GM18502 (cell line): ENCODE results near the gene KLHDC4.
"Not testable (repeated sequence)": the region's sequence is repeated elsewhere in the genome, so short reads cannot be mapped to it uniquely, and the experiment has no call there.

Experiments used
- ATAC-seq: cut with Tn5 transposase; IDR thresholded peaks from one replicate; pipeline ENCODE4 v1.9.1; 2021; ENCODE audit warnings: mild to moderate bottlenecking; ENCODE audit not compliant: unreplicated experiment, poor library complexity

The KLHDC4 gene

DNA sequence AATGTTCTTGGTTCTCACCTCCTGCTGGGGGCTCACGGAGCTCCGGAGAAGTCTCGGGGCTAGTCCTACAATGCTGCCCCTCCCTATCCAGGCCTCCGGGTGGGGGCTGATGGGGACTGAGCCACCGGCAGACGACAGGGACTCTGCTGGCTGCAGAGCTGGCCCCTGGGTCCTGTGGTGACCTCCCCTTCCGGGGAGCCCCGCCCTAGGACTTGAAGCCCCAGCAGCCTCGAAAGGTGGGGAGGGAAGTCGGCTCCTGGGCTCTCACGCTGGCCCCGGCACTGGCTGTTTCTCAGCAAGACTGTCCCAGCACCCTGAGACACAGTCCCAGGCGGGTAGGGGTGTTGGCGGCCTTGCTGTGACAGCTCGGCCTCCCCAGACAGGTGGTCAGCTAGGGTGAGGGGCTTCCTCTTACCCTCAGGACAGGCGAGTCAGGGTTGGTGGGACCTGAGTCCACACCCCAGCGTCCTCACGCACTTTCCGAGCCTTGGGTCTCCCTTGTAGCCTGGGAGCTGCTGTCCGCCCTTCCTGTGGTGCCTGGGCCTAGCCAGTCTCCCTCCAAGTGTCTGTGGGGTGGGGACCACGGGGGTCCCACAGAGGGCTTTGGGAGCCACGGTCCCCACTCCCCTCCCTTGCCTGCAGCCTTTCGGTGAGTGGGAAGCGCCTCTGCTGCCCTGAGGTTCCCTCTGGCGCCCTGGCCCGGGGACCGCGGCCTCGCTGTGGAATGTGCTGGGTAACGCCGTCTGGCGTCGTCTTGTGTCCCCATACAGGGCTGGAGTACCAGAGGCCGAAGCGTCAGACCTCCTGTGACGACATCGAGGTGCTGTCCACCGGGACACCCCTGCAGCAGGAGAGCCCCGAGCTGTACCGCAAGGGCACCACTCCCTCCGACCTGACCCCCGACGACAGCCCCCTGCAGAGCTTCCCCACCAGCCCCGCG is 76.6 kb downstream of the KLHDC4 start:
- ATAC-seq, result no peak

DNA sequence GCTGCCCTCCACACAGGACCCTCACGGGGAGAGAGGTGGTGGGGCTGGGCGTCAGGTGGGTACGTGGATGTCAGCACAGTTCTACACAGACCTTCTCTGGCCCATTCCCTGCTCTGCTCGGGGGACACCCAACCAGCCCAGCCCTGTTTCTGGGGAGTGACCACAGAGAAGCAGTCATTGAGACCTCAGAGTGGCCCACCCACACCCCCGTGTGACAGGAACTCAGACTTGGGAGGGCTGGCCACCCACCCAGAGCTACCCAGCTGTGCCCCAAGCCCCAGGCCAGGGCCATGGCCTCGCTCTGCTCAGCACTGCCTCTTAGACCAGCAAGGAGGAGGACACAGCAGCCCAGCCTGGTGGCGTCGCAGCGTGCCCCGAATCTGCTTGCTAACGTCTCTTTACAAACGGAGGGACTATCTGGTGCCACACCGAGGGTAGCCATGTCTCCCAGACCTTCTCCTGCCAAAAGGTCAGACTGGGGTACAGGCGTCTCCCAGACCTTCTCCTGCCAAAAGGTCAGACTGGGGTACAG is 77.7 kb downstream of the KLHDC4 start:
- no peak for ATAC-seq

- ATAC-seq, result no peak
Measured at GRCh38 chr16:87687126-87687910, 78.5 kb downstream of the KLHDC4 start.

- no peak for ATAC-seq
Measured at GRCh38 chr16:87686697-87687096, 79.1 kb downstream of the KLHDC4 start.

GRCh38 chr16:87685766-87686165 is 80.0 kb downstream of the KLHDC4 start:
- no peak for ATAC-seq

- ATAC-seq, result no peak
Measured at GRCh38 chr16:87685405-87685755, 80.4 kb downstream of the KLHDC4 start.

GRCh38 chr16:87684711-87685404 is 80.9 kb downstream of the KLHDC4 start:
- no peak for ATAC-seq

DNA sequence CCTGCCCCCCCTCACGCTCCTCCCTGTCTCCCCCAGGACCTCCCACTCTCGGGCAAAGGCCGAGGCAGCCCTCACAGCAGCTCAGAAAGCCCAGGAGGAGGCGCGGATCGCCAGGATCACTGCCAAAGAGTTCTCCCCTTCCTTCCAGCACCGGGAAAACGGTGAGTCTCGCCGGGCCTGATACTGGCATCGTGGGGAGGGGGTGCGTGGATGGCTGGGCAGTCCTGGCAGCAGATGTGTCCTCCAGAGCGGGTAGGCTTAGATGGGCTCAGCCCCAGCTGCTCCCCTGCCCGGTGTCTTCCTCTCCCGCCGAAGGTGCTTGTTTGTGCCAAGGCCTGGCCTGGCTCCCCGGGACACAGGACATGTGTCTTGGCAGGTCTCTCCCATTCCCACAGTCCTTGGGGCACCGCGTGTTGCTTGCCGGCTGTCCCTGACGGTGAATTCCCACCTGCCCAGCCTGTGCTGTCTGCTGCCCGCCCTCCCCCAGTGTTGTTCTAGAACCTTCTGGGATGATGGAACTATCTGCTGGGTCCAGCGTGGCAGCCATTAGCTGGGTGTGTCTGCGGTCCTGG is 81.6 kb downstream of the KLHDC4 start:
- ATAC-seq, result no peak

DNA sequence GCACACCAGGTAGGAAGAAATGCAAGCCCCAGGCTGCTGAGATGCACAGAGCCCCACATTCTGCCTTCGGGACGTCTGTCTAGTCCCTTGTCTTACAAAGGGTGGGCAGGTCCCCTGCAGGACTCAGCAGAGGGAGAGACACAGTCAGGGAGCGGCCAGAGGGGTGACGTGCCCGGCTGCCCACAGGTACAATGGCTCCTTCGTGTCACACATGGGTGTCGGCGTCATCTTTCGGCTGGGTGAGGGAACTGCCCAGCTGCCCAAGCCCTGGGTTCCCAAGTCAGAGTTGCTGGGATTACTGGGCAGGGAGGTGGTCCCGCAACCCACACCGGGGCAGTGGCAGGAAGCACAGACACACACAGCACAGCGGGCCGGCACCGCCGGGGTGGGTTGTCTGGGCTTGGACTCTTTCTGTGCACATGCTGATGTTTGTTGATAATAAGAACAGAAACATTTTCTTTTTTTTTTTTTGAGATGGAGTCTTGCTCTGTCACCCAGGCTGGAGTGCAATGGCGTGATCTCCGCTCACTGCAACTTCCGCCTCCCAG is 82.9 kb downstream of the KLHDC4 start:
- no peak for ATAC-seq

DNA sequence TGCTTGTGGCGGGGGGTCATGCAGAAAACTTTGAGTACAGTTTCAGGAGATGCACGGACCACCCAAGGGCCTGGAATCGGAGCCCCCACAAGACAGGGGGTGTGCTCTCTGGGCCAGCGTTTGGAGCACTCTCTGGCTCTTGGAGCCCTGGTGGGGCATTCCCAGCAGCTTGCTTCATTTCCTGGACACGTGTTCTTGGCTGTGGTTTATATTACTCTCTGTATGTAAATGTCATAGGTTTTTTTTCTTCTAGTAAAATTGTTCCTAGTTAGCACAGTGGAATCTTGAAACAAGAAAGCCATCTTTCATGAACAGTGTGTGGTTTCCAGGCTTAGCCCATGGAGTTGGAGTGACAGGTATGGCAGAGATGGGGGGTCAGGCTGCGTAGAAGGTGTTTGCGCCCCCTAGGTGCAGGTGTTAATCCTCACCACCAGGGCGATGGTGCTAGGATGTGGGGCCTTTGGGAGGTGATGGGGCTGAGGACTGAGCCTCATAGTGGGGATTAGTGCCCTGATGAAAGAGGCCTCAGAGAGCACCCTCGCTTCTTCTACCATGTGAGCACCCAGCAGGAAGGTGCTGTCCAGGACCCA is 83.7 kb downstream of the KLHDC4 start:
- no peak for ATAC-seq

DNA sequence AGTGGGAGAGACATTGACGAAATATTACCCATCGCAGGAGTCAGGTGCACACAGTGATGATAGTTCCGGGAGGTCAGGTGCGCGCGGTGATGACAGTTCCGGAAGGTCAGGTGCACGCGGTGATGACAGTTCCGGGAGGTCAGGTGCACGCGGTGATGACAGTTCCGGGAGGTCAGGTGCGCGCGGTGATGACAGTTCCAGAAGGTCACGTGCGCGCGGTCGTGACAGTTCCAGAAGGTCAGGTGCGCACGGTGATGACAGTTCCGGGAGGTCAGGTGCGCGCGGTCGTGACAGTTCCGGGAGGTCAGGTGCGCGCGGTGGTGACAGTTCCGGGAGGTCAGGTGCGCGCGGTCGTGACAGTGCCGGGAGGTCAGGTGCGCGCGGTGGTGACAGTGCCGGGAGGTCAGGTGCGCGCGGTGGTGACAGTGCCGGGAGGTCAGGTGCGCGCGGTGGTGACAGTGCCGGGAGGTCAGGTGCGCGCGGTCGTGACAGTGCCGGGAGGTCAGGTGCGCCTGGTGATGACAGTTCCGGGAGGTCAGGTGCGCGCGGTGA is 84.7 kb downstream of the KLHDC4 start:
- not testable (repeated sequence) for ATAC-seq

- no peak for ATAC-seq
Measured at GRCh38 chr16:87680272-87680644, 85.5 kb downstream of the KLHDC4 start.

DNA sequence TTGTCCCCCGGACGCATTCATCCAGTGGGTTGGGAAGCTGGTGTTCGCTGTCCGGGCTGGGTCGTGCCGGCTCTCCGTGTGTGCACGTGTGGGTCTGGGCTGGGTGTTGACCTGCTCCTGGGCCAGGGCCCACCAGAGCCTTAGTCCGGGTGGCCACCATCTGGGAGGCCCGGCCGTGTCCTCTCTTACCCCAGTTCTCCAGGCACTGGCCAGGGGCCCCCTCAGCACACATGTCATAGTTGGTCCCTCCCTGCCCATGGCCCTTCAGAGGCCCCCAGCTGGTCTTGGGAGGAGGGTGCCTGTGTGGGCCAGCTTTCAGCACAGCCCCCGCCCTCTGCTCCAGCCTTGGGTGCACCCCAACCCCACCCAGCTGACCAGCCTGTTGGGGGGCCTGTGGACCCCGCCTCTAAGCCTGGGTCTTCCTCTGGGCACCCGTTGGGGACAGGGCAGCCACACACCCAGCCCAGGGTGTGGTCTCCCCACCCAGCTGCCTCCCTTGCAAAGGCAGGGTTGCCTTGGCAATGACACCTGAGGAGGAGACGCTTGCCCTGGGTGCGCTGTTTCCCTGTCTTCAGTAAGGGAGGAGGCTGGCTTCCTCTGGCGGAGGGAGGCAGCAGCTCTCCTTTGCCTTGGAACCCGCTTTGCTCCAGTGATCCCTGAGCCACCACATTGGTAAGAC is 86.1 kb downstream of the KLHDC4 start:
- no peak for ATAC-seq

DNA sequence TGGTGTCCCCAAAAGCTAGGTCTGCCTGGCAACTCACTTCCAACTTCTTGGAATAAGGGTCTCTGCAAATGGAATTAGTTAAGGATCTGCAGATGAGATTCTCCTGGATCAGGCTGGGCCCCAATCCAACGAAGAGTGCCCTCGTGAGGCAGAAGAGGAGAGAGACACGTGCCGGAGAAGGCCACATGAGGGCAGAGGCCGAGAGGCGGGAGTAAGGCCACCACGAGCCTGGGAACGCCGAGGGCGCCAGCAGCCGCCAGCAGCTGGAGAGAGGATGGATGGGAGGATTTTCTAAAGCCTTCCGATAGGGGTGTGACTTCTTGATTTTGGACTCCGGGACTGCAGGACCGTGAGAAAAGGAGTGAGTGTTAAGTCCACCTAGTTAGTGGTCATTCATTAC is 87.2 kb downstream of the KLHDC4 start:
- ATAC-seq, result no peak

GRCh38 chr16:87677830-87678229 is 88.0 kb downstream of the KLHDC4 start:
- no peak for ATAC-seq

- ATAC-seq, result no peak
Measured at GRCh38 chr16:87675111-87675719, 90.6 kb downstream of the KLHDC4 start.

DNA sequence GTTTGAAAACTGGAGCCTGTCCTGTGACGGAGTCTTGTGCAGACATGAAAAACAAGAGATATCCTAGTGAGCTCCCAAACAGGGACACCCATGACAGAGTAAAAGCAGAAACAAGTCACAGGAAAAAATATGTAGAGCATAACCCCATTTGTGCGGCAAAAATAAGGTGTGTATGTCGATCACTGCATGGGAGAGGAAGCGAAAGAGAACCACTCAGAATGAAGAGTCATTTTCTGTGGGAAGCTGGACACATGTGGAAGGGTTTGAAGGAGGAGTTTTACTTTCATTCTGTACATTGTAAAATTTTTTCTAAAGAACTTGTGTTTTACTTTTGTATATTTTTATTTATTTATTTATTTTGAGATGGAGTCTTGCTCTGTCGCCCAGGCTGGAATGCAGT is 91.4 kb downstream of the KLHDC4 start:
- no peak for ATAC-seq

- ATAC-seq, result no peak
Measured at GRCh38 chr16:87671715-87672270, 94.0 kb downstream of the KLHDC4 start.
